Stimulated activated CD4-positive, alpha-beta T cell treated with anti-CD3 and anti-CD28 coated beads, TNF-alpha, amount 100 ng/mL, for 24 hours (primary cell): ENCODE data around the gene DNAH9.

Source experiments
- DNase-seq, 3 experiments: peaks; one replicate each; pipeline ENCODE4 v3.0.0-alpha.2; 2020; ENCODE audit warnings: low read depth in 3 of 3

Gene DNAH9

GRCh38 chr17:11979795-11980194 lies 381.5 kb downstream of the DNAH9 start:
- no peak for DNase-seq

GRCh38 chr17:11980813-11981212 lies 382.5 kb downstream of the DNAH9 start:
- DNase-seq, result no peak

- no peak for DNase-seq
These were observed 383.6 kb downstream of the DNAH9 start for GRCh38 chr17:11981862-11982261.

- no peak for DNase-seq
These were observed 388.1 kb downstream of the DNAH9 start for GRCh38 chr17:11986179-11986941.

GRCh38 chr17:11986942-11987329 lies 388.7 kb downstream of the DNAH9 start:
- DNase-seq, result no peak

- DNase-seq, result no peak
These were observed 392.2 kb downstream of the DNAH9 start for GRCh38 chr17:11990363-11990983.

- DNase-seq, result no peak
These were observed 393.2 kb downstream of the DNAH9 start for GRCh38 chr17:11991461-11991860.

- peak in 1 of 3 experiments; percentile 12 for DNase-seq
These were observed 398.5 kb downstream of the DNAH9 start for GRCh38 chr17:11996722-11997146.

GRCh38 chr17:11997147-11997971 lies 399.1 kb downstream of the DNAH9 start, which contains the start of gene ZNF18:
Gene ZNF18, minus strand, starts transcription at chr17:11997475. Its CDS starts 4,646 bp downstream, at chr17:11992829.
- peak; percentile 90 to 96 (median 95) for DNase-seq

- no peak for DNase-seq
These were observed 399.6 kb downstream of the DNAH9 start for GRCh38 chr17:11997972-11998233.

- no peak for DNase-seq
These were observed 401.4 kb downstream of the DNAH9 start for GRCh38 chr17:11999696-12000095.

- DNase-seq, result no peak
These were observed 409.2 kb downstream of the DNAH9 start for GRCh38 chr17:12007466-12007865.
